Stimulated activated CD4-positive, alpha-beta T cell treated with anti-CD3 and anti-CD28 coated beads, Interleukin-2, amount 100 ng/mL, for 24 hours (primary cell): ENCODE results near the gene SLC24A1.
"Not testable (repeated sequence)": the region's sequence is repeated elsewhere in the genome, so short reads cannot be mapped to it uniquely, and the experiment has no call there.

ENCODE experiments used
- DNase-seq, 2 donors: peaks; one replicate each; pipeline ENCODE4 v3.0.0-alpha.2; 2020

The SLC24A1 gene

DNA sequence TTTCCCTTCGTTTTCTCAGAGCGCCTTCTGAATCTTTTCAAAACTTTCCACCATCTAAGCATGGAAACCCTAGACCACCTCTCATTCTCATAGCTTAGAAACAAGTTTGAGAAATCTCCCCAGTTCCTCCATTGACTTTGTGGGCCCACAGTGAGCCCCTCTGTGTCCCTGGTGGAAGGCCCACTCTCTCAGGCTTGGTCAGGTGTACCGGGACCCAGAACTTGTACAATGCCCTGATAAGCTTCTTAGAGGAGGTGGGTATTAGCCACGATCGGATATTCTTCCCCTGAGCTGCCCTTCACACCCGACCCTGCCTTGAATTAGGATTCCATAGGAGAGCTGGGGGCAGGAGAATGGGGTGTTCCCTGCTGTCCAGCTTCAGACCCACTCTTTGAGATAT, at the start of gene SLC24A1:
TSS of gene SLC24A1 (plus strand) at position 301 of the 400 bp plus-strand sequence. CDS start 2,143 bp downstream, outside the sequence.
- DNase-seq, result no peak

DNA sequence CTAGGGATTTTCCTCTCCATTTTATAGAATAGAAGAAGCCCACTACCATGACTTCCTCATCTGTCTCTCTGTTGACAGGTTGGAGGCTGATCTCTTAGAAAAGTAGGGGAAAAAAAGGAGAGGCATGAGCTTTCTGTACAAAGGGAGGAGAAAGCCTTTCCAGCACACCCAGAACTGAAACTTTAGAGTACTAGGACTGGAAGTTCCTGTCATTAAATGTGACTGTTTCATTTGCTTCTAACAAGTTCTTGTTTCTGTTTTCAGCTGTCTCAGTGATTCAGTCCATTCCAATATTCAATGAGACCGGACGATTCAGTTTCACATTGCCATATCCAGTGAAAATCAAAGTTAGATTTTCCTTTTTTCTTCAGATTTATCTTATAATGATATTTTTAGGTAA, 49.8 kb upstream of the SLC24A1 start:
- DNase-seq, result no peak

DNA sequence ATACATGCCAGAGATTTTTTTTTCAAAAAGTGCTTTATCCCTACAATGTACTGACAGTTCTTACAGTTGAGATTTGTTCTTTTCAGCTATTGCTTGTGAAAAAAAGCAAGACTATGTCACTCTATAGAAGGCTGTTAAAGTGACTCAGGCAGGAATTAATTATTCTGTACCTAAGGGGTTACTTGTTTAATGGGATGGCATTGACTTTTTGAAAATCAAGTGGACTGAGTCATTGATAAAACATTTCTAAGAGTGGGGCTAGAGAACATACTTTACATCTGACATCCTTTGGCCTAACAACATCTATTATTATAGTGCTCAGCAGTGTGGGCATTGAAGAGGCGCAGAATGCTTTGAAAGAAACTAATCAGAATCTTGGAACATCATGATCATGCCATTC, 45.1 kb upstream of the SLC24A1 start:
- DNase-seq, result no peak

DNA sequence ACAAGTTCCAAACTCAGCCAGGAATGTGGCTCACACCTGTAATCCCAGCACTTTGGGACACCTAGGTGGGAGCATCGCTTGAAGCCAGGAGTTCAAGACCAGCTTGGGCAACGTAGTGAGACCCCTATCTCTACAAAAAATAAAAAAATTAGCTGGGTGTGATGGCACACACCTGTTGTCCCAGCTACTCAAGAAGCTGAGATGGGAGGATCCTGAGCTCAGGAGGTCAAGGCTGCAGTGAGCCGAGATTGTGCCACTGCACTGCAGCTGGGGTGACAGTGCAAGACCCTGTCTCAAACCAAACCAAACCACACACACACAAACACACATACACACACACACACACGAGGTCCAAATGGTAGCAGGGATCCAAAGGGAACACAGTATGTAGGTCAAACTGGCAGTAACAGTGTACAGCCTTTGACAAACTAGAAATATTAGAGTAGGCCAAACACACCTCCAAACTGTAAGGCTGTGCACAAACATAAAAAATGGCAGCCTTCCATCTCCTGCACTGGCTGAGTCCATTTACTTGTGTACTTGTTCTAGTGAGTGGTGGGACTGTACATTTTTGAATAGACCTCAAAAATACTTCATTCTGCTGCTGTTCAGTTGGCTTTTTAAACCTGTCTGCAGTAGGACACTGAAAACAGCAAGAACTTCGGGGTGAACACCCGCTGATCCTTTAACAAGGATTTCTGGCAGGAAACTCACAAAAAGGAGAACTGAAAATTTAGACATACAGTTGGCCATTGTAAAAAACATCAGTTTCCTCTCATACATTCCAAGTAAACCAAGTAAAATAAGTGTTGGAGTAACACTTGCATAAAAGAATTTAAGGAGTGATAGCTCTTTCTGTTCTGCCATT, 44.4 kb upstream of the SLC24A1 start:
- no peak for DNase-seq

DNA sequence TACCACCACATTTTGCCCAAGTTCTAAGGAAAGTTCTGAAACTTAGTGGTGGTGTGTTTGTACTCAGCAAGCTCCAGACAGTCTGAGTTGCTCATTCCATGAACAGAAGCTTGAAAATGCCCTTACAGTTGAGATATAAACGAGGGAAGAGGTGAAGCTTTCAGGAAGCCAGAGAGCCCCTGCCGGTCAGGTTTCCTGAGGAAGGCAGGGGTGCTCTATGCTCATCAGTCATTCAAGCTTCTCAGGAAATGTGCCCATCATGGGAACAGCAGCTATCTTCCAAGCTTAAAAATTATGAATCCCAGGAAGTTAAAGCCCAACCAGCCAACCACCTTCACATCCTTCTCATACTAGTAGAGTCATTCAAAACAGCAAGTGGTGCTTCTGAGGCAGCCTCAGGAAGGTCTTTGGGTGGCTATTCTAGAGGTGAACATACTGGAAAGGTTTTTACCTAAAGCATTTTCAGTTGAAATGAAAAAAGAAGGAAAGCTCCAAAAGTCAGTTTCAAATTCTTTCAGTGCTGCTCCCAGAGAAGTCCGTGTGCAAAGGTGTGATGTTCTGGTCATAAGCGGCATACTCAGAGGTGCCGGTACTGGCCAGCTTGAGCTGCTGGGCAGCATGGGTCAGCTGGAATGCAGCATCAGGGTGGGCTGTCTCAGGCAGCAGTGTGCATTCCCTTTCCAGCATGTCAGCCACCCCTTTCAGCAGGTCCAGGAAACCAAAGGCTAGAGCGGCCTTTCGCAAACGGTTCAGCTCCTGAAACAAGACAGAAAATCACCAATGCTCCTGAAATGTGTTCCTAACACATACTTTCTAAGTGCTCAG, 42.6 kb upstream of the SLC24A1 start:
- DNase-seq, result no peak

DNA sequence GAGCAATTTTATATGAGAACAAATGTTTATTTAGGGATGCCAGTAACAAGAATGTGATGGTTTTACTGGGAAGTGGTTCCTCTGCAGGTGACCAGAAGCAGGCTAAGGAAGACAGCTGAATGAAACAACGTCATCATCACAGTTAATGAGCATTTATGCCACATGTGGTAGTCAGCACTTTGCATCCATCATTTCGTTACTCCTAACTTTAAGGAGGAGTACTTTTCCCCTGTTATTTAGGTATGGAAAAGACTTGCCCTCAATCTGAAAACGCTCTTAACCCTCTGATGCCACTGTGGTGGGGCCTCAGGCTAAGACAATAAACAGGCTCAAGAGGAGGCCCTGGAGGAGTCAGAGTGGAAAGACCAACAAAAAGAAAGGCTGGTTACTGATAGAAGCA, 42.0 kb upstream of the SLC24A1 start:
- DNase-seq, result no peak

DNA sequence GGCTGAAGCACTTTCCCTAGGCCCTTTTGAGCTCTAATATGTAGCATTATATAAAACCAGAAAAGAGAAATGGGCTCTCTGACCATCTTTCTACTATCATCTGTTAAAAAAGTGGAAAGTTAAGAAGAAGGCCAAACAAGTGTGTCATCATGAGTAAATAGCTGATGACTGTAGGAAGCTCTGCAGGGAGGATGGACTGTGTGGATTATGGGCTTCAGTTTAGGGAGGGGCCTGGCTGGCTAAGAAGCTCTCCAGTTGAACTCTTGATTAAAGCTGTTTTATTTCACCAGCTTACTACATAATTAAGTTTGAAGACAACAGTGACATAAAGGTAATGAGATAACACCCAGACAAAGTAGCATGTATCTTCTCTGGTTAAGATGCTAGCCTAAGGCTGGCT, 41.5 kb upstream of the SLC24A1 start:
- no peak for DNase-seq

DNA sequence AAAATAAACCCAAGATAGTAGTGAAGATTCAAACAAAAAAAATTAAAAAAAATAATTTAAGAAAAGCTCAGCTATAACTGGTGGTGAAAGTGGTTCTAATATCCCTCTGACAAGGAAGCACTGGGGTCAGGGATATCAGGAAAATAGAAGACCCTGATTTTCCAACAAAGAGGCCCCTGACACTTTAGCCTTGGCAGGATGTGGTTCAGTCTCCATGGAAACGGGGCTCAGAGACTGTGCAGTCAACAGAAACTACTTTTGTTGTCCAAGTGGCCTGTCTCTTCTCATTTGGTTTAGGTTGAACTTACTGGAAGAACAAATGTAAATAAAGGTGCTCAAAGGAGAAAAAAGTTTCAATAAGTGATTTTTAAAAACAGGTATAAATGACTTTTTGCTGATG, 38.0 kb upstream of the SLC24A1 start:
- DNase-seq, result peak in 1 of 2 donors; percentile 16

DNA sequence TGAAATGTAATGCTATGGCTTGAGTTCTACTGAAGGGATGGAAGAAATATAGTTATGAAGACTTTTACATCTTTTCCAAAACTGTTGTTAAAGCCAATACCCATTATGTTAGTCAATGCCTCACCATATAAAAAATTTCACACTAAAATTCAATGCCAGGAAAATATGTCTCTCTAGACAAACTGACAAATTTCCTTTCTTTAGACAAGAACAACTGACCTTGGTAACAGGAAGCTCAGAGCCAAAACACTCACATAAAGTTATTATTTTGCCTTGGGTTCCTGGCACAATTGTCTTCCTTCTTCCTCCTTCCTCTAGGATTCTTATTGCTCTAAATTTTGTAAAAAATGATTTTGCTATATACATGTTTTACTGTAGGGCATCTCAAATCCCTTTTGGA, 37.5 kb upstream of the SLC24A1 start:
- DNase-seq, result no peak

DNA sequence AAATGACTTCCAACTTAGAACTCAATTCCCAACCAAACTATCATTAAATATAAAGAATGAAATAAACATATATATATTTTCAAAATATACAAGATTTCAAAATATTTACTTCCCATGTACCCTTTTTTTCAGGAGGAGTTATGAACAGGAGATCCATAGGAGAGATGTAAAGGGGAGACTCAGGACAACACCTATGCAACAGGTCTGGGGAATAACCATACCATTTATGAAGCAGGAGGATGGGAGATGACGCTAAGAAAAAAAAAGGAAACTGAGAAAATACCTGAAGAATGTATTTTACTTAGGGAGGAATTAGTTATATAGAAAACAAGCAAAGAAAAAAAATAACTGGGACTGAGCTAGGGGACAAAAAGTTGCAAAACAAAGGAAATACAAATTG, 34.6 kb upstream of the SLC24A1 start:
- DNase-seq, result no peak

DNA sequence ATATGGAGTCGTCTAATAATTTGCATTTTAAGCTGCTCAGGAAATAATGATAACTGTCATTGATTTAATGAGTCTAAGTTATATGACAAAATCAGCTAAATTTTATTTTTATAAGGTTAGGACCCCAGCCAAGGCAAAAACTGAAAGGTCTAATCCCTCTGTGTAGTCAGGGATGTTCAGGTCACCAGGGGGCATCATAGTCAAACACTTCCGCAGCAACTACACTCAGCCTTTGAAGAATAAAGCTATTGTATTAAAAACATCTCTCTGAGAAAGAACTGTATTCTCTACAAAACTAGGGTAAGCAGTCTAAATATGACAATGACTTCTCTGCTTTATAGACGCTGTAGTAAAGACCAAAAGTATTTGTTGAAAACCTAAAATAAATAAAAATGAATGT, 25.8 kb upstream of the SLC24A1 start:
- no peak for DNase-seq

DNA sequence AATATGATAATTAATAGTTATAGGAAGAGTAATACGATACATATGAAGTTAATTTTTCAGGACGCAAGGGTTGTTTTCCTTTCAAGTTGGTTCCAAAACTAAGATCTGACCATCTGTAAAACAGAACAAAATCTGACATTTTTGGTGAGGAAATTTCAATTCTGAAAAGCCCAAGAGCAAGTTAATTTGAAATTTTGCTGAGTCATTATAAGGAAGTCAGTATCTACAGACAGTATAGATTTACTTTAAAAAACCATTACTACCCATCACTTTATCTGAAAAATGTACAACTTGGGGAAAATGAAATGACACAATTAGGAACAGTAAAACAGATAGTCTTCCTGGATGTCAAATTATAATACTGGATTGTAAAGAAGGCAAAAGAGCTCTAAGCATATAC, 23.3 kb upstream of the SLC24A1 start:
- DNase-seq, result no peak

DNA sequence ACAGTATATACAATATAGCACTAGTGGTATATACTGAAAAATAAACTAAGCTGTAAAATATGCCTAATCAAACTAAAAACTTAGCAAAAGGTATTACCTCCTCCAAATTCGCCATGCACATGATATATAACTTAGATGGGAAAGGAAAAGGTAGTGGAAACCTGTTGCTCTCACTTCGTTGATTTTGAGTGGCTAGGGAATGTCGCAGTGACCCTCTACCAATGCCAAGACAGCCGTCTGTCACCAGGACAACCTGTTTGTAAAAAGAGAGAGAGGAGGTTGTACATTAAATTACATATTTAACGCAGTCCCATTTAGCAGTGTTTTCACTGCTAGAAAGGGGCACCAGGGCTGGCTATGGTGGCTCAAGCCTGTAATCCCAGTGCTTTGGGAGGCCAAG, 22.1 kb upstream of the SLC24A1 start:
- DNase-seq, result no peak

DNA sequence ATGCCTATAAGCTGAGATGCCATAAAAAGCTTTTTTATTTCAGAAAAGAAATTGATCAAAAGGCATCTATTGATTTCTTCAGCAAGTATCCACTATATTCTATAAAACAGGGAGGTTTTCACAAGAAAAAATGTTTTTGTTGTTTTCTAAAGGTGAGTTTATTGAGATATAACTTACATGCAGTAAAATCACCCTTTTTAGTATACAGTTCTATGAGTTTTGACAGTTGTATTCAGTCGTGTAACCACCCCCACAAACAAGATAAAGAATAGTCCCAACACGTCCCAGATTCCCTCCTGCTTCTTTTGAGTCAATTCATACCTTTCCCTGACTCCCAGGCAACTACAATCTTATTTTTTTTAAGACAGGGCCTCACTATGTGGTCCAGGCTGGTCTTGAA, 18.6 kb upstream of the SLC24A1 start:
- DNase-seq, result no peak

DNA sequence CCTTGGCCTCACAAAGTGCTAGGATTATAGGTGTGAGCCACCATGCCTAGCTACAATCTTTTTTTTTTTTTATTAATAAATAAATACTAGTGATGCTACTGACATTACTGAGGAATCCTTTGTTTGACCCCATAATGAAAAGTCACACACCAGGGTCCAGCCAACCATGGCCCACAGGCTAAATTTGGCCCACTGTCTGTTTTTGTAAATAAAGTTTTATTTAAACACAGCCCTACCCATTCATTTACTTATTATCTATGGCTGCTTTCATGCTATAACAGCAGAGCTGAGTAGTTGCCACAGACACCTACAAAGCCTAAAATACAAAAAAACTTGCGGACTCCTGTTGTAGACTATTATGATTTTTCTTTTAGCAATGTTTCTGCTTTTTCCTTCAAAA, 18.2 kb upstream of the SLC24A1 start:
- no peak for DNase-seq

DNA sequence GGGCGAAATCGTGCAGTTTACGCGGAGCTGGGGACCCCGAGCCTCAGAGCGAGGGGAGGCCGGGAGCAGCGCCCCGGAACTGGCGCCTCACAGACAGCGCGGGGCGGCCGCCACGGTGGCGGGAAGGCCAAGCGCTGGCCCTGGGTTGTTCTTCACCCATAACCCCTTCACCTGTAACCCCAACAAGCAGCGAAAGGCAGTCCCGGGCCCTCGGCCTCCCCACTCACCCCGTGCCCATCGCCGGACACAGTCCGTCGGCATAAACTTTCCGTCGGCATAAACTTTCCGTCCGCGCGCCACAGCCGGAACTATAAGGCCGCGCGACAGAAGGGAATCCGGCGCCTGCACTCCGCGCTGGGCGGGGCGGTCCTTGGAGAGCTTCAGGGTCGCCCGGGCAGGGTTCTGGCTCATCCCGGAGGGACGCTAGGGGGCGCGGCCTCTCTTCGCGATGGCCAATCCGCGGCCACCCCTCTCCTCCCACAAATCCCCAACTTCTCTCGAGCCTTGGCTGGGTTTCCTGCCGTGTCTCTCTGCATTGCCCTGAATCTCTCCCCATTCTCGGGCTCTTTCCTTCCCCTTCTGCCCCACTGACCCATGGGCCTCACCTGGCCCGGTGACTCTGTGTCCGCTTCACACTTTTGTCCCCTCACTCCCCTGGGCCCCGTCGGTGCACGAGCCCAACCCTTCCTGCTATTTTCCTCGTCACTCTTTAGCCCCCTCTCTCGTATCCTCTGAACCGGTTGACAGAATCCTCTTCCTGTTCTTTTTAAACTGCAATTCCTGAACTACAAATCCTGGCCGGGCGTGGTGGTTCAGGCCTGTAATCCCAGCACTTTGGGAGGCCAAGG, 10.6 kb upstream of the SLC24A1 start, which contains the start of gene INTS14:
TSS of gene INTS14 (minus strand) at position 261 of the 848 bp plus-strand sequence. CDS start 3,751 bp downstream, outside the sequence.
- DNase-seq, result peak; percentile 97 to 99

DNA sequence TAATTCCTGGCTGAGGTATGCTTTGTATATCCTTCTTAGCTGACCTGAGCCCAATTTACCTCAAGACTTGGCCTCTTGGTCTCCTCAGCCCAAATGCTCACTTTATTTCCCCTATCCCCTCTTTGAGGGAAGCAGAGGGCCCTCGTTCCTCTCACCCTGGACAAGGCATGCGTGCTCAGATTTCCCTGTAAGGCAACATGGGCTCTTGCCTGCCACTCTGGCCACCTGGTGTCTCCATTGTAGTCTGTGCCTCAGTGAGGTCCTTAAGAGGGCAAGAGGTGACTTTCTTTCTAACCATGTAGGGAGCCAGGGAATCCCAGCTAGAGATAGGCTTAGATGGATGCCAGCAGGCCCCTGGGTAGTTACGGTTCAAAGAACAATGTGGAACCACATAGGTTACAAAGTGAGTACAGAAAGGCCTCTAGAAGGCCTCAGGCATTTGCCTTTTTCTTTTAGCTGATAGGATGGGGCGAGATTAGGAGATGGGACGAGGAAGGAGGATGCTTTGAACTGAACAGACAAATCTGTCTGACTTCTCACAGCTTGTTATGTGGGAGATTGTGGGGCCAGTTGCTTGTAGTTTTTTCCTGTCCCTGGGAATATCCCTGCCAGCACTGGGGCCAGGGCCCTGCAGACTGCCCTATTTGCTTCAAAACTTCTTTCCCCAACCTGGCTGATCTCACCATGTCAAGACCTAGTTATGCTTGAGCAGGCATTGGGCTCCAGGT, 9.7 kb upstream of the SLC24A1 start:
- DNase-seq, result no peak

DNA sequence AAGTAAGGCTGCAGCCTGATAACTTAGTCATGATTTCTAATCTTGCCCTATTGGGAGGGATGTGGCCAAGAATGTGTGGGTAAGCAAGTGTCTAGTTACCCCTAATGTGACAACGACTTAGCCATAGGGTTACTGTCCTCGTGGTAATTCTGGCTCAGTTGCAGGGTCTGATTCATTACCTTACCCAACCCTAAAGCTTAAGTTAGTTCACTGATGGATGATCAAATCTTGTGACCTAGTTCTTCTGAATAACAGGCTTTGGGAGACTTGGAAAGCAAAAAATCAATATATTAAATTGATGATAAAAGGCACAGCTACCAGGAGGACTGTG, 9.2 kb upstream of the SLC24A1 start:
- no peak for DNase-seq

DNA sequence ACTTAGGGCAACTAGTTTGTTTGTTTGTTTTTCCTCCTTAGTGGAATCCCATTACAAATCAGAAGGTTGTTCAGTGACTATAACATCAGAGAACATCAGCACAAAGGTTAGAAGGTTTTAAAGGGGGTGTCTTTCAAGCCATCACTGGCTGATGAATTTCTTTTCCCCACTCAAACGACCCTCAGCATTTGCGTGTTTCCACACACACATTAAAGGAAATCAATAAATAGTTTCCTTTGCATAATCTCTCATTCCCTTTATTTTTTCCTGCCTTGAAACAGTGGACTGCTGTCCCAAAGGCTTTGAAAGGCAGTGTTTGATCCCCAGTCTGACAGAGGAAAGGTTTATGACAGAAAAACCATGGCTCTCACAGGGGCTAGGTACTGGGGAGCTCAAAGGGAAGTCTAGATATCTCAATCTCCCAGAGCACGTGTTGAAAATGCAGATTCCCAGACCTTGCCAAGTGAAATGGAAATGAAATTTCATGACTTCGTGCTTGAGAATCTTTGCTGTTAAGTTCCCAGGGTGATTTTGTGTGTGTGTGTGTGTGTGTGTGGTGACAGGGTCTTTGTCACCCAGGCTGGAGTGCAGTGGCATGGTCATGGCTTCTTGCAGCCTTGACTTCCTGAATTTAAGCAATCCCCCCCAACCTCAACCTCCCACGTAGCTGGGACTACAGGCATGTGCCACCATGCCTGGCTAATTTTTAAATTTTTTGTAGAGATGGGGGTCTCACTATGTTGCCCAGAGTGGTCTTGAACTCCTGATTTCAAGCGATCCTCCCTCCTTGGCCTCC, 8.6 kb upstream of the SLC24A1 start:
- no peak for DNase-seq

DNA sequence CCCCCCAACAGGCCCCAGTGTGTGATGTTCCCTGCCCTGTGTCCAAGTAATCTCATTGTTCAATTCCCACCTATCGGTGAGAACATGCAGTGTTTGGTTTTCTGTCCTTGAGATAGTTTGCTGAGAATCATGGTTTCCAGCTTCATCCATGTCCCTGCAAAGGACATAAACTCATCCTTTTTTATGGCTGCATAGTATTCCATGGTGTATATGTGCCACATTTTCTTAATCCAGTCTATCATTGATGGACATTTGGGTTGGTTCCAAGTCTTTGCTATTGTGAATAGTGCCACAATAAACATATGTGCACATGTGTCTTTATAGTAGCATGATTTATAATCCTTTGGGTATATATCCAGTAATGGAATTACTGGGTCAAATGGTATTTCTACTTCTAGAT, 5.9 kb upstream of the SLC24A1 start:
- not testable (repeated sequence) for DNase-seq

DNA sequence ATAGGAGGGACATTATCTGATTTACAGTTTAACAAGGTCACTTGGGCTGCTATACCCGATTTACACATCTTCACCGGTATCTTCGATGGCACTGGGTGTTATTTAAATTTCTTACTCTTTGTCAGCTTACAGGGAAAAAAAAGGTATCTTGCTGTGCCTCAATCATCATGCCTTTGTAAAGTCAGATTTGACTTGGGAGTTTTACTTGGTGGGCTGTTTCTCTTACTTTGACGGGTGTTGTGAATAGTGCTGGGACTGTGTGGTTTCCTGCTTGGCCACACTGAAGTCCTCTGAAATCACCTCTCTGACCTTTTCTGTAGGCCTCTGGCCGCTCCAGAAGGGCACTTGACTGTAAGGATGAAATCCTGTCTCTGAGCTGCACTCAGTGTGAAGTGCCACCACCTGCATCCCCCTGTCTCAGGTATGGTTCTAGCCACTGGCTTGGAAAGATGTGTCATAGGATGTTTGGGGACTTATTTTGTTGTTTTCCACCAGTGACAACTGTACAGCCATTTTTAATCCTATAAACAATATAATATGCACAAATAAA, 3.1 kb upstream of the SLC24A1 start:
- no peak for DNase-seq
